Gastrocnemius medialis (tissue), 4 donors: Measurements from ENCODE around the gene SLC2A2. TPM values are rescaled to one million over a fixed set of nuclear protein-coding genes. Genes with fewer than 3 reads are reported as not detected.

Experiments used
- ATAC-seq, 2 donors: fragments of 150-250 bp; one replicate each; pipeline ENCODE4 v1.9.1; 2016
- DNase-seq, 2 donors: peaks; one replicate each; pipeline ENCODE4 v3.0.0-alpha.2; 2019
- H3K27ac ChIP-seq, 4 donors: fragments of 200-600 bp; sonication (generic); 1 replicate in 1 of 4; 2 replicates in 3 of 4; pipeline ENCODE4 v1.5.1; 2016 to 2018; ENCODE audit warnings: mild to moderate bottlenecking in 2 of 4, moderate library complexity in 1 of 4
- H3K27me3 ChIP-seq, 3 donors: fragments of 200-600 bp; sonication (generic) in 2 of 3; 1 replicate in 1 of 3; 2 replicates in 2 of 3; pipeline versions ENCODE4 v1.5.1 to v1.6.0; 2016 to 2019; ENCODE audit warnings: mild to moderate bottlenecking in 1 of 3, moderate library complexity in 1 of 3
- H3K36me3 ChIP-seq, 2 donors: fragments of 200-600 bp; sonication (generic) in 1 of 2; one replicate each; pipeline ENCODE4 v1.5.1; 2017 to 2018
- H3K4me1 ChIP-seq, 2 donors: fragments of 200-600 bp; sonication (generic) in 1 of 2; one replicate each; pipeline ENCODE4 v1.5.1; 2016 to 2017; ENCODE audit warnings: mild to moderate bottlenecking in 2 of 2
- H3K4me3 ChIP-seq, 4 donors: fragments of 200-600 bp; sonication (generic) in 3 of 4; 1 replicate in 1 of 4; 2 replicates in 3 of 4; pipeline ENCODE4 v1.5.1; 2016 to 2019; ENCODE audit warnings: mild to moderate bottlenecking in 2 of 4
- H3K9me3 ChIP-seq, 3 donors: fragments of 200-600 bp; sonication (generic) in 2 of 3; 1 replicate in 1 of 3; 2 replicates in 2 of 3; pipeline ENCODE4 v1.5.1; 2016 to 2019
- CTCF ChIP-seq, 5 experiments: fragments of 450-650 bp in 3 of 5; fragments of 200-600 bp in 2 of 5; sonication (generic) in 2 of 5; IDR thresholded peaks in 4 of 5; conservative IDR thresholded peaks in 1 of 5; 1 replicate in 4 of 5; 2 replicates in 1 of 5; pipeline ENCODE4 v1.5.1; 2016 to 2019; ENCODE audit warnings: antibody characterized with exemption in 5 of 5, mild to moderate bottlenecking in 3 of 5, moderate library complexity in 3 of 5
- POLR2A ChIP-seq, 2 donors: fragments of 450-650 bp; IDR thresholded peaks; one replicate each; pipeline ENCODE4 v1.6.1; 2017; ENCODE audit warnings: antibody characterized with exemption in 2 of 2, mild to moderate bottlenecking in 2 of 2, moderate library complexity in 2 of 2
- in situ Hi-C, 4 donors: fragments of 200-750 bp; cut with MboI; loops; one replicate each; pipeline versions ENCODE4 v1.15.0 to v1.8.0; 2017; ENCODE audit warnings: low sequenced_read_pairs in 4 of 4
- intact Hi-C: fragments of 100-400 bp; cut with DNase I; formaldehyde crosslinking; loops from one replicate; pipeline ENCODE4 v1.15.1; 2023; ENCODE audit warnings: low total_unique reads
- total RNA-seq, 4 donors: library from RNA; depleted of rRNA; stranded (reverse); fragments of >200 nt; gene quantifications; one replicate each; pipeline versions ENCODE4 v1.1.0 to v1.2.3, GENCODE V29; 2016

SLC2A2 gene
- total RNA-seq, 4 donors from 2014 or later = 0.26 to 0.51 TPM; not detected in 2

- Histone ChIP-seq H3K4me3 (no peak overlapping the region), H3K27me3 (no peaks in the 10 kb centered on the region), H3K9me3 (no peaks in the 10 kb centered on the region), H3K4me1 (no peaks in the 10 kb centered on the region), H3K27ac (no peak overlapping the region), H3K36me3 (no peaks in the 10 kb centered on the region)
- DNase-seq (no peak), ATAC-seq (no peak)
- intact Hi-C loops = no loop called here
- no peak for TF ChIP-seq CTCF (IDR thresholded peaks at IDR 0.05 in 4 of 5, conservative IDR thresholded peaks at IDR 0.05 in 1 of 5)
- TF ChIP-seq POLR2A (IDR thresholded peaks at IDR 0.05) = no peak
- in situ Hi-C loops = no loop called here
Observed at GRCh38 chr3:171057072-171057471, 30.6 kb upstream of the SLC2A2 start.

GRCh38 chr3:171056528-171056927 lies 30.0 kb upstream of the SLC2A2 start:
- no peaks in the 10 kb centered on the region for H3K9me3 ChIP-seq
- no peak for ATAC-seq
- intact Hi-C loops (no loop called here), in situ Hi-C loops (no loop called here)
- DNase-seq = no peak
- H3K4me3 ChIP-seq = no peak overlapping the region
- no peak for TF ChIP-seq CTCF (IDR thresholded peaks at IDR 0.05 in 4 of 5, conservative IDR thresholded peaks at IDR 0.05 in 1 of 5)
- no peaks in the 10 kb centered on the region for H3K36me3 ChIP-seq
- H3K27ac ChIP-seq = no peak overlapping the region
- no peaks in the 10 kb centered on the region for H3K27me3 ChIP-seq
- H3K4me1 ChIP-seq = no peaks in the 10 kb centered on the region

- TF ChIP-seq POLR2A (IDR thresholded peaks at IDR 0.05) (no peak), CTCF (IDR thresholded peaks at IDR 0.05 in 4 of 5, conservative IDR thresholded peaks at IDR 0.05 in 1 of 5) (no peak)
- Histone ChIP-seq H3K4me3 (no peak overlapping the region), H3K4me1 (no peaks in the 10 kb centered on the region), H3K36me3 (no peaks in the 10 kb centered on the region), H3K27ac (no peak overlapping the region), H3K27me3 (no peaks in the 10 kb centered on the region), H3K9me3 (no peaks in the 10 kb centered on the region)
- in situ Hi-C loops = no loop called here
- no peak for ATAC-seq
- intact Hi-C loops = no loop called here
- no peak for DNase-seq
Observed at GRCh38 chr3:171055336-171056178, 29.0 kb upstream of the SLC2A2 start.

GRCh38 chr3:171054921-171055320 lies 28.4 kb upstream of the SLC2A2 start:
- intact Hi-C loops (no loop called here), in situ Hi-C loops (no loop called here)
- ATAC-seq = no peak
- Histone ChIP-seq H3K27me3 (no peaks in the 10 kb centered on the region), H3K4me1 (no peaks in the 10 kb centered on the region), H3K36me3 (no peaks in the 10 kb centered on the region), H3K9me3 (no peaks in the 10 kb centered on the region), H3K4me3 (no peak overlapping the region), H3K27ac (no peak overlapping the region)
- TF ChIP-seq POLR2A (IDR thresholded peaks at IDR 0.05) = no peak
- no peak for TF ChIP-seq CTCF (IDR thresholded peaks at IDR 0.05 in 4 of 5, conservative IDR thresholded peaks at IDR 0.05 in 1 of 5)
- DNase-seq = no peak
